AG09319 (cell line): Measurements from ENCODE around the gene CLTB.

Experiments used
- DNase-seq: peaks from one replicate; pipeline ENCODE4 v3.0.0-alpha.2; 2010; ENCODE audit warnings: low read depth; ENCODE audit errors: extremely low read depth
- CTCF ChIP-seq: IDR thresholded peaks from 2 replicates; pipeline ENCODE4 v1.5.1; 2011; ENCODE audit warnings: low read depth, mild to moderate bottlenecking, inconsistent platforms, low read length, moderate library complexity

Gene CLTB

GRCh38 chr5:176415240-176415951 is 943 bp downstream of the CLTB start:
- TF ChIP-seq CTCF: no peak

GRCh38 chr5:176414704-176415103 is 1.6 kb downstream of the CLTB start:
- DNase-seq: no peak

More at GRCh38 chr5:176415240-176415951, 943 bp downstream of the CLTB start:
- no peak for DNase-seq

GRCh38 chr5:176413709-176414191 is 2.6 kb downstream of the CLTB start:
- TF ChIP-seq CTCF: no peak
- no peak for DNase-seq

More at GRCh38 chr5:176414704-176415103, 1.6 kb downstream of the CLTB start:
- TF ChIP-seq CTCF: no peak

GRCh38 chr5:176413255-176413565 is 3.1 kb downstream of the CLTB start:
- TF ChIP-seq CTCF: no peak
- DNase-seq: no peak

- no peak for TF ChIP-seq CTCF
- no peak for DNase-seq
Observed at GRCh38 chr5:176412517-176413254, 3.7 kb downstream of the CLTB start.

- no peak for TF ChIP-seq CTCF
- no peak for DNase-seq
Observed at GRCh38 chr5:176410486-176411180, 5.7 kb downstream of the CLTB start.

- TF ChIP-seq CTCF: no peak
- no peak for DNase-seq
Observed at GRCh38 chr5:176409765-176410164, 6.6 kb downstream of the CLTB start.
